Osteocyte (in vitro differentiated cells): ENCODE data around the gene CELF4. TPM values are rescaled to one million over a fixed set of nuclear protein-coding genes. Genes with fewer than 3 reads are reported as not detected.

ENCODE experiments used
- DNase-seq: peaks from one replicate; pipeline ENCODE4 v3.0.0; 2021; ENCODE audit warnings: mixed read lengths; ENCODE audit not compliant: unreplicated experiment; ENCODE audit errors: extremely low spot score
- H3K27ac Mint-ChIP-seq: one replicate; pipeline ENCODE4 v1.8.0; 2021; ENCODE audit warnings: mild to moderate bottlenecking, mixed read lengths; ENCODE audit not compliant: unreplicated experiment
- H3K27me3 Mint-ChIP-seq: one replicate; pipeline ENCODE4 v1.8.0; 2021; ENCODE audit warnings: mixed read lengths; ENCODE audit not compliant: unreplicated experiment
- H3K36me3 Mint-ChIP-seq: one replicate; pipeline ENCODE4 v1.8.0; 2021; ENCODE audit warnings: mixed read lengths; ENCODE audit not compliant: unreplicated experiment
- H3K4me1 Mint-ChIP-seq: one replicate; pipeline ENCODE4 v1.8.0; 2021; ENCODE audit warnings: mixed read lengths; ENCODE audit not compliant: unreplicated experiment
- H3K4me3 Mint-ChIP-seq: one replicate; pipeline ENCODE4 v1.8.0; 2021; ENCODE audit warnings: mild to moderate bottlenecking, moderate library complexity, mixed read lengths; ENCODE audit not compliant: unreplicated experiment
- H3K9me3 Mint-ChIP-seq: one replicate; pipeline ENCODE4 v1.8.0; 2021; ENCODE audit warnings: mixed read lengths; ENCODE audit not compliant: unreplicated experiment
- total RNA-seq: library from RNA; stranded (reverse); gene quantifications from 2 replicates; pipeline ENCODE4 v1.2.1, GENCODE V29; 2021
- TF ChIP-seq, protein P1 (sequence below): fragments of 200-600 bp; sonication (generic); IDR thresholded peaks from 2 replicates; pipeline ENCODE4 v1.5.0; 2021; ENCODE audit warnings: antibody characterized with exemption, mild to moderate bottlenecking, moderate library complexity

CELF4 gene
- total RNA-seq, 1 donor from 2014 or later: not detected

DNA sequence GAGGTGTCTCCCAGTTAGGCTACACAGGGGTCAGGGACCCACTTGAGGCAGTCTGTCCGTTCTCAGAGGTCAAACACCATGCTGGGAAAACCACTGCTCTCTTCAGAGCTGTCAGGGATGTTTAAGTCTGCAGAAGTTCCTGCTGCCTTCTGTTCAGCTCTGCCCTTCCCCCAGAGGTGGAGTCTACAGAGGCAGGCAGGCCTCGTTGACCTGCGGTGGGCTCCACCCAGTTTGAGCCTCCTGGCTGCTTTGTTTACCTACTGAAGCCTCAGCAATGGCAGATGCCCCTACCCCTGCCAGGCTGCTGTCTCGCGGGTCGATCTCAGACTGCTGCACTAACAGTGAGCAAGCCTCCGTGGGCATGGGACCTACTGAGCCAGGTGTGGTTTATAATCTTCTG lies 346.3 kb downstream of the CELF4 start:
- Mint-ChIP-seq H3K27me3 (peaks cover 2% of the 10 kb centered on the region), H3K36me3 (peaks cover 2% of the 10 kb centered on the region), H3K9me3 (no peaks in the 10 kb centered on the region), H3K4me1 (no peaks in the 10 kb centered on the region), H3K4me3 (no peak overlapping the region), H3K27ac (no peak overlapping the region)
- DNase-seq: no peak
- TF ChIP-seq, protein P1, sequence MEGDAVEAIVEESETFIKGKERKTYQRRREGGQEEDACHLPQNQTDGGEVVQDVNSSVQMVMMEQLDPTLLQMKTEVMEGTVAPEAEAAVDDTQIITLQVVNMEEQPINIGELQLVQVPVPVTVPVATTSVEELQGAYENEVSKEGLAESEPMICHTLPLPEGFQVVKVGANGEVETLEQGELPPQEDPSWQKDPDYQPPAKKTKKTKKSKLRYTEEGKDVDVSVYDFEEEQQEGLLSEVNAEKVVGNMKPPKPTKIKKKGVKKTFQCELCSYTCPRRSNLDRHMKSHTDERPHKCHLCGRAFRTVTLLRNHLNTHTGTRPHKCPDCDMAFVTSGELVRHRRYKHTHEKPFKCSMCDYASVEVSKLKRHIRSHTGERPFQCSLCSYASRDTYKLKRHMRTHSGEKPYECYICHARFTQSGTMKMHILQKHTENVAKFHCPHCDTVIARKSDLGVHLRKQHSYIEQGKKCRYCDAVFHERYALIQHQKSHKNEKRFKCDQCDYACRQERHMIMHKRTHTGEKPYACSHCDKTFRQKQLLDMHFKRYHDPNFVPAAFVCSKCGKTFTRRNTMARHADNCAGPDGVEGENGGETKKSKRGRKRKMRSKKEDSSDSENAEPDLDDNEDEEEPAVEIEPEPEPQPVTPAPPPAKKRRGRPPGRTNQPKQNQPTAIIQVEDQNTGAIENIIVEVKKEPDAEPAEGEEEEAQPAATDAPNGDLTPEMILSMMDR: no peak

- peaks cover 2% of the 10 kb centered on the region for H3K27me3 Mint-ChIP-seq
- no peak overlapping the region for H3K27ac Mint-ChIP-seq
Observed at GRCh38 chr18:37218022-37218590, 347.5 kb downstream of the CELF4 start.

DNA sequence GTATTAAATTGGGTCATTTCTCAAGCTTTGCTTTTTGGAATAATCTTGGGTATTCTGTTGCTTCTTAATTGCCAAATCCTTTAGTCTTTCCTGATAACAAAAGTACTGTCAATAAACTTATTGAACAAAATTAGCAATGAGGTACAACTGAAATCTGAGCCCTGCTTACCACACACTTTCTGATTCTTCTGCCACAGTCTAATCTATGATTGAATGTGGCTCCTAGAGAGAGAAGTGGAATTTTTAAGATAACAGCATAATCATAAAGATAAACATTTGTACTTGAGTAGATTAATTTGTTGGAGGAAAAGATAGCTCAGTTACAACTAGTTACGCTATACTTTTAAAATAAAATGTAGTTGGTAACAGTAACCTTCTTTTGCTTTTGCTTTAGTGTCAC lies 354.8 kb downstream of the CELF4 start:
- Mint-ChIP-seq H3K27ac (no peak overlapping the region), H3K4me3 (no peak overlapping the region), H3K36me3 (no peaks in the 10 kb centered on the region), H3K9me3 (no peaks in the 10 kb centered on the region), H3K4me1 (no peaks in the 10 kb centered on the region), H3K27me3 (no peaks in the 10 kb centered on the region)
- DNase-seq: no peak
- TF ChIP-seq, protein P1: no peak

More at GRCh38 chr18:37218022-37218590, 347.5 kb downstream of the CELF4 start:
- Mint-ChIP-seq H3K4me1 (no peaks in the 10 kb centered on the region), H3K9me3 (no peaks in the 10 kb centered on the region), H3K36me3 (peaks cover 2% of the 10 kb centered on the region), H3K4me3 (no peak overlapping the region)
- TF ChIP-seq, protein P1: no peak
- no peak for DNase-seq

GRCh38 chr18:37207343-37207742 lies 358.3 kb downstream of the CELF4 start:
- Mint-ChIP-seq H3K4me1 (no peaks in the 10 kb centered on the region), H3K36me3 (no peaks in the 10 kb centered on the region), H3K4me3 (no peak overlapping the region), H3K27ac (no peak overlapping the region), H3K27me3 (no peaks in the 10 kb centered on the region), H3K9me3 (peaks cover 6% of the 10 kb centered on the region)
- DNase-seq: no peak
- TF ChIP-seq, protein P1: no peak

DNA sequence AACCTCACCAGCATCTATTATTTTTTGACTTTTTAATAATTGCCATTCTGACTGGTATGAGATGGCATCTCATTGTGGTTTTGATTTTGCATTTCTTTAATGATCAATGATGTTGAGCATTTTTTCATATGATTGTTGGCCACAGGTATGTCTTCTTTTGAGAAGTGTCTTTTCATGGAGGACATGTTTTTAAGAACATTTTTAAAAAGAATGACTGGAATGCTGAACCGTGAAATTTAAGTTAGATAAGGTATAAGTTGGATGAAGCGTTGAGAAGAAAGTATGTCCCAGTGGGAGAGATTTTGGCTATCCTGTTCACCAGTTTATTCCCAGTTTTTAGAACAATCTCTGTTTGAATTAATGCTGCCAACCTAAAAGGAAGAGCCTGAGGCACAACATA lies 365.9 kb downstream of the CELF4 start:
- TF ChIP-seq, protein P1: no peak
- no peak overlapping the region for H3K27ac Mint-ChIP-seq
- no peaks in the 10 kb centered on the region for H3K36me3 Mint-ChIP-seq
- H3K27me3 Mint-ChIP-seq: no peaks in the 10 kb centered on the region
- H3K9me3 Mint-ChIP-seq: peaks cover 29% of the 10 kb centered on the region
- DNase-seq: no peak
- H3K4me3 Mint-ChIP-seq: no peak overlapping the region
- H3K4me1 Mint-ChIP-seq: no peaks in the 10 kb centered on the region
